KBM-7 (cell line): ENCODE data around the gene TRIO.

Experiments
- DNase-seq: peaks from one replicate; pipeline ENCODE4 v3.0.0-alpha.2; 2015
- in situ Hi-C: fragments of 300-500 bp; cut with MboI; formaldehyde crosslinking; loops from 2 replicates; pipeline ENCODE4 v1.14.3; 2020; ENCODE audit warnings: low sequenced_read_pairs, low pct_unique_long_range_greater_than_20kb, mixed read lengths

TRIO gene

GRCh38 chr5:14286574-14287421 is 143.7 kb downstream of the TRIO start:
- in situ Hi-C loops, result no loop called here
- DNase-seq, result no peak

DNA sequence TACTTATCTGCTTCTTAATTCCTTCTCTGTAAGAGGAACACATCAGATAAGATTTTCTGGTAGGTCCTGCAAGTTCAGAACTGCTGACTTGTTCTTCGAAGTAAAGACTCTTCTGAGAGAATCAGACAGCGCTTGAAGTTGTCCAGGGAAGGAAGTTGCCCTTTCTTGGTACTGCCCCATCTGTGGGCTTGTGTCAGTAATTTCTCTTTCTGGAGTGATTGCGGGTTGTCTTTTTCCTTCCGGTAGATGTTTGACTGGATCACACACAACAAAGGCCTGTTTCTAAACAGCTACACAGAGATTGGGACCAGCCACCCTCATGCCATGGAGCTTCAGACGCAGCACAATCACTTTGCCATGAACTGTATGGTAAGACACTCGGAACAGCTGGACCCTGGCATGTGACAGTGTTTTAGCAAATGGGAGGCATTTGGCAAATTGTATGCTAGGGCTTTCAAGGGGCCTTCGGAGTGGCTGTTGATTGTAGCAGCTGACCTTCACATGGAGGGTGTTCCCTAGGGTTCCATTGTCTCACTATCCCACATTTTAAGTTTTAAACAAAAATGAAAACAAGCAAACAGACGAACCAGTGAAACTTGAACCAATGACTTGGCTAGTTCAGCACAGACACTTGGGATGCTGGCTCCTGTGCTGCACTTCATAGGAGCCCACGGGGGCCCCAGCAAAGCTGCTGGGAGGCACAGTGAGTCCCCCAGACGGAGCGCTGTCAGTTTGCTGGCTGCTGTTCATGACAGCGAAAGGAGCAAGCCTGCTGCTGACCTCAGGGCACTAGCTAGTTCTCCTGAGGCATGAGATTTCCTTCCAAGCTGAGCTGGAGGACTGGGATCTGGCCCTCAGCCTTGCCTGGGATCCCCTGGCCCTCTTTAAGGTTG is 149.9 kb downstream of the TRIO start:
- no peak for DNase-seq
- in situ Hi-C loops, result no loop called here

DNA sequence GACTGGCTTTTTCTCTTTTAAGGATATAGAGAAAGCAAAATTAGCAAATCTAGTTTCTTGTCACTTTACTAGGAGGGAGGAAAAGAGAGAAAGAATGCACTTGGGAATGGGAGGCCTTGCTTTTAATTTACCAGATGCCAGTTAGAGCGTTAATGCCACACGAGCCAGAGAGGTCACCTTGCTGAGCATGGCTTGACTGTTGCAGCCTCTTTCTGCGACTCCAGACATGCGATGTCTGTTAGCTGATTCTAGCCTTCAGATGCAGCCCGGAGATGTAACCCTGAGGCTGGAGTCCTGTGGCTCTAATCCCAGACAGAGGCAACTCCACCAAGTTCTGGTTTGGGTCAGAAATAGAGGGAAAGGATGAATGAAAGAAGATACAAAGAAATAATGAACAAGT is 152.5 kb downstream of the TRIO start:
- in situ Hi-C loops, result no loop called here
- DNase-seq, result no peak

- in situ Hi-C loops, result no loop called here
- DNase-seq, result no peak
These were observed 153.6 kb downstream of the TRIO start for GRCh38 chr5:14296533-14297331.

DNA sequence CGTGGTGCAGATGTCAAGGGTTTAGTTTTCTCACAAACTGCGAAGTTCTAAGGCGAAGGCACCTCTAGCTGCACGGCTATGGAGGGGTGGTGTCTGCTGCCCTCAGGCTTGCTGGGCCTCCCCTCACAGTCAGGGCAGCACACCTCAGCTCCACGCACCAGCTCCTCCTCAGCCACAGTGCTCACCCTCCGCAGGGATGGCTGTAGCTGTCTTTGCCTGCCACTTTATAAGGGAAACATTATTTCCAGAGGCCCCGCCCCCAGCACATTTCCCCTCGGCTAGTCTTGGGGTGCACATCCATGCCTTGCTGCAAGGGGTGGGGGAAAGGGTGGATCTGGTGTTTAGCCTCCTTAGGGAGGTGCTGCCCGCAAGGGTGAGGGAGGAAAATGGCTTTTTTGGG is 154.6 kb downstream of the TRIO start:
- no peak for DNase-seq
- in situ Hi-C loops, result no loop called here

DNA sequence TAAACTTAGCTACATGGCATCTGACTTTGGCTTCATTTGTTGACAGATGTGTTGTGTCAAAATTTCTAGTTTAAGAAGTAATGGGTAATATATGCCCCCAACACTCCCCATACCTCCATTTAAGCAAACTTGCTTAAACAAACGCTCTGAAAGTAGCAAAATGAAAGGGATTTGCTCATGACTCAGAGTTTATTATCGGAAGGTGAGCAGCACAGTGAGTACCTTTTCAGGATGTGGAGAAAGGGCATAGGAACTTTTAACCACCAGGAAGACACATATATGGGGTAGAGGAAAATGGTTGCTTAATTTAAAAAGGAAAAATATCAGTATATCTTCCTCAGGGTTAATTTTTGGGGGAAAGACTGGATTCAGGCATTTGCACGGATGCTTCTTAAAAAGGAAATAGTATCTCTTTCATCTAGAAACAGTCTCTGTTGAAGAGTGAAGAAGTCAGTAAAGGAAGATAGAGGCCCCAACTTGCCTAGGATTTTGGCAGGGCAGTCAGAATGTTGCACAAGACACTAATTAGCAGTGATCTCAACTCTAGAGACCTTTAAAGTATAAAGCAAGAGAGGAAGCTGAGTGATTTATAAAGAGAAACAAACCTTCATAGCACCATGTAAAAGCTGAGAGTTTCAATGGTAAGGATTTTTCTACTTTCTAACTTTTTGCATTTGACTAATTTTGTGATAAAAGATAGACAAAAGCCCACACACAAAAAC is 155.1 kb downstream of the TRIO start:
- in situ Hi-C loops, result no loop called here
- DNase-seq, result no peak

DNA sequence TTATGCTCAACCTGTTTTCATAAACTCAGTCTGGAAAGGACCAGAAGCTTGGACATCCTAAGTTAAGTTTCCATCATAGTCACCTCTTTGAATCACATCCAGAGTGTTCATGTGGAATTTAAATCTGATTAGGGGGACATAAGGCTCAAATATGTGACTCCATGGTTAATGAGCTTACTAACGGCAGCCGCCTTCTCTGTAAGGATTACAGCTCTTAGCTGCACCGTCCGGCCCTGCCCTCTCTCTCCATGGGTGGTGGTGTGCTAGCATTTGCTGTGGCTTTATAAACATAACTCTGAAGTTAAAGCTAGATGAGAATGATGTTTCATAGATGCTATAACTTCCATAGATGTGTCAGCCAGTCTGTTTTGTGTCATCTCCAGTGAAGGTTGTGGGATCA is 156.5 kb downstream of the TRIO start:
- no peak for DNase-seq
- in situ Hi-C loops, result no loop called here

- in situ Hi-C loops, result no loop called here
- DNase-seq, result no peak
These were observed 158.0 kb downstream of the TRIO start for GRCh38 chr5:14301186-14301585.

DNA sequence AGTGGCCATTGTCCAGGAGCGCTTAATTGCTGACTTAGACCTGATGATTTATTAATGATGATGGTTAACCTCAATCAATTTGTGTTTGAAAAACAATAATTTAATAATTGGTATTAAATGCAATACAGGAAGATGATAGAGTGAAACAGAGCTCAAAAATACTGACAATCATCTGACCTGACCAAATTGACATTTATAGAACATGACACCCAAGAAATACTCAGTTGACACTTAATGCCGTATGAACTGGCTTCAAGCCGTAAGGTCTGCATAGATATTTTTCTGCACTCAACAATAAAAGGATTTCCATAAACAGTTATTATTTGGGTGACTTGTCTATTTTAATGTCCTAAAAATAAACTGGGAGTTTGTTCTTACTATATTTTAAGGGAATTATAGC is 159.2 kb downstream of the TRIO start:
- in situ Hi-C loops, result no loop called here
- no peak for DNase-seq

DNA sequence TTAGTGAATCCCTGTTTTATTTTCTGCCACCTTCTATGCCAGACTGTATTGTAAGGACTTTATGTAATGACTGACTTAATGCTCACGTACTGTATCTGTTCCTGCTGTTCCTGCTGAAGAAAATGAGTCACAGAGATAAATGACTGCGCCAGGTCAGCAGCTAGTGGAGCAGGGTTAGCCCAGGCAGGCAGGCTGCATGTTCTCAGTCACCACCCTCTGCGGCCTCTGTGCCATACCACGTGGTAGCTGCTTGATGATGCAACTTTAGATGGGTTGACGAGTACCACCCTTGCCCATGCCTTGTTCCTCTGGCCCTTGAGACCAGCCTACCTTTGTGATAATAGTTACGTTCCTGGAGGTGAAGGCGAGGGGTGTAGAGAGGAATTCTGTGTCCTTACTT is 161.9 kb downstream of the TRIO start:
- in situ Hi-C loops, result no loop called here
- DNase-seq, result no peak

GRCh38 chr5:14306329-14306815 is 163.2 kb downstream of the TRIO start:
- in situ Hi-C loops, result no loop called here
- DNase-seq, result no peak

DNA sequence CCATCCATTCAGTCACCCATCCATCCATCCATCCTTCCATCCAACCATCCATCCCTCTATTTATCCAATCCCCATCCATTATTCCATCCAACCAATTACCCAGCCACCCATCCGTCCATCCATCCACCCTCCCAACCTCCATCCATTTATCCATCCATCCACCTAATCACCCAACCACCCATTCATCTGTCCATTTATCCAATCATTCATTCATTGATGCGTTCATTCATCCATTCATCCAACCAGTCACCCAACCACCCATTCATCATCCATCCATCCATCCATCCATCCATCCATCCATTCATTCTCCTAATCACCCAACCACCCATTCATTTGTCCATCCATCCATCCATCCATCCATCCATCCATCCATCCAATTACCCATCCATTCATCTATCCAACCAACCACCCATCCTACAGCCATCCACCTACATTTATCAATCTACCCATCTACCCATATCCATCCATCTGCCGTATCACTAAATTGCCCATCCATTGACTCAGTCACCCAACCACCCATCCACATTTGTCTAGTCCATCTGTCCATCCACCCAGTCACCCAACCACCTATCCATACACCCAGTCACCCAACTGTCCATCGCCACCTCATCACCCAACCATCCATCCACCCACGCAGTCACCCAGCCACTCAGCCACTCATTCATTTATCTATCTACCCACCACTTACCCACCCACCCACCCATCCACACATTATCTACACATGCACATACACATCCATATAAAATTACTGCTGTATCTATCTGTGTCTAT is 165.4 kb downstream of the TRIO start:
- DNase-seq, result no peak

DNA sequence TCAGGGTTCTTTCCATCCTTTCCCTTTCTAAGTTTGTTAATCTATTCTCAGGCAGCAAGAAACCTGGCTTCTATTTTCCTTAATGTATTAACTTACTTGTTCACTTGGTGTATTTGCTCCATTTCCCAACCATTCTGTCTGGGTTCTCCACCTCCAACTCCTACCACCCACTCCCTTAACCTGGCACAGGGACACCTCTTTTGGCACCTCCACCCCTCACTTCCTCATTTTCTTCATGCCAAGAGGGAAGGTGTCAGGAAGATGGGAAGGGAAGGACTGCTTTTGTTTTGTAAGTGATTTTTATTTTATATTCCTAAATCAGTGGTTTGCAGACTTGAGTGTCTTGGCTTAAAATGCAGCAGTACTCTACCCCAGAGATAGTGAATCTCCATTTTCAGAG is 166.1 kb downstream of the TRIO start:
- no peak for DNase-seq
- in situ Hi-C loops, result no loop called here

More for the DNA sequence above, 165.4 kb downstream of the TRIO start:
- in situ Hi-C loops, result no loop called here

- no peak for DNase-seq
- in situ Hi-C loops, result no loop called here
These were observed 166.9 kb downstream of the TRIO start for GRCh38 chr5:14309878-14310531.

DNA sequence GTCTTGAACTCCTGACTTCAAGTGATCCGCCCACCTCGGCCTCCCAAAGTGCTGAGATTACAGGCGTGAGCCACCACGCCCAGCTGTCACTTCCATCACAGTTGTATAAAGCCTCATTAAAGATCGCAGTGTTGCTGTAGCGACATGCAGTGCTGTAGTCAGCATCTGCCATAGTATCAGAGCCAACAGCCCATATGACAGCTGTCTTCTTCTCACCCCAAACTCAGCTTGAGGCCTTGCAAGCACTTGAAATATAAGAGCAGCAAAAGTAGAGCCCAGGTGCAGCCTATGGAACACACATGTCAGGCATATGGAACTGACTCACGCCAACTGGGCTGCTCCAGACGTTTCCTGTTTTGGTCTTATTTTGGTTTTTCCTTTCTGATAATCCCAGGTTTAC is 167.8 kb downstream of the TRIO start:
- no peak for DNase-seq
- in situ Hi-C loops, result no loop called here

DNA sequence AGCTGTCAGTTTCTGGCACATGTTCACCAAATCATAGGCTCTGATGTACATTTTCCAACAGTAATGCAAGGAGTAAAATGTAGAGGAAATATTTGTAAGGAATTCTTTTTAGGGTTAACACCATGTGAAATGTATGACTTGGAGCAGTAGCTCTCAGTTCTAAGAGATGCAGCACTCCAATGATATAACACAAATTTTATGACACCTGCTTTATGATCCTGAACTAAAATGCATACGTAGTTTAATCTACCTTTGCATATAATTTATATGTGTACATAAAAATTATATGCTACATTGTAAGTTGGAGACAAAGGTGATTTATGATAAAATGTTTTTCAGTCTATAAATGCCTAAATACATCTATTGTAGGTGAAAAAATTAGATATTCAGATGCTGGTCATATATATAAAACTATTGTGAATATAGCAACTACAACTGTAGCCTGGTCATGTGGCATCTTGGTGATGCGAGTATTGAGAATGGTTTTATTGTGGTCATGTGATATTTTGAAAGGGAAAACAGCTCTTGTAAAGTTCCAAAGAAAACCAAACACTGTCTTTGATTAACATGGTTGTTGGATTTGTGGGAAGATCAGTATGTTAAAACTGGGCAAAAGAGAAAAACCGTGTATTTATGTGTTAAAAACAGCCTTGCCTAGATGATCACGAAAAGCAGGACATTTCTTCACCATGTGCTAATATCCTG is 171.0 kb downstream of the TRIO start:
- in situ Hi-C loops, result no loop called here
- no peak for DNase-seq

DNA sequence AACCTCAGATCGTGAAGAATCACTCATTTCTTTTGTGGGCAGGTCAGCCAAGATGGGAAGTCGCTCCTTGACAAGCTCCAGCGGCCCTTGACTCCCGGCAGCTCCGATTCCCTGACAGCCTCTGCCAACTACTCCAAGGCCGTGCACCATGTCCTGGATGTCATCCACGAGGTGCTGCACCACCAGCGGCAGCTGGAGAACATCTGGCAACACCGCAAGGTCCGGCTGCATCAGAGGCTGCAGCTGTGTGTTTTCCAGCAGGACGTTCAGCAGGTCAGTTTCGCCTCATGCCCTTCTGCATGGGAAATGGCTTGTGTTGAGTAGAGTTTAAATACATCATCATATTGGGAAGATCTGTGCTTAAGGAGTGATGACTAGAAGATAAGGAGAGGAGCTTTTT is 173.3 kb downstream of the TRIO start:
- DNase-seq, result no peak

More for the DNA sequence above, 173.3 kb downstream of the TRIO start:
- in situ Hi-C loops, result no loop called here
